ENCODE results near the gene FXR2. TPM values are rescaled to one million over a fixed set of nuclear protein-coding genes. Genes with fewer than 3 reads are reported as not detected.

FXR2 gene
- total RNA-seq, 1 experiment from 2014 or later, result 36.4 TPM

GRCh38 chr17:7651097-7651664 is 36.5 kb upstream of the FXR2 start:
- H4K20me1 ChIP-seq (ENCODE audit: control insufficient read depth, insufficient read depth, insufficient read length), result no peaks in the 10 kb centered on the region
- TF ChIP-seq CTCF (conservative IDR thresholded peaks at IDR 0.05), result no peak
- H2AFZ ChIP-seq (ENCODE audit: low read length), result no peak overlapping the region
- H3K9me3 ChIP-seq (ENCODE audit: control insufficient read depth, low read depth, low read length), result no peaks in the 10 kb centered on the region
- peak overlapping the region in 1 of 3 experiments; percentile 89; a peak in 1 of 7 replicates for H3K27ac Mint-ChIP-seq
- no CpG with 5 or more reads among the region's 45 CpGs for WGBS (ENCODE audit: extremely low coverage, insufficient read length, low lambda C conversion rate)
- H2BK5ac ChIP-seq (ENCODE audit: insufficient read length, low read length), result no peak overlapping the region
- H3K9me3 Mint-ChIP-seq, result peaks cover 0 to 3% of the 10 kb centered on the region in 2 experiments; a peak in 2 of 5 replicates
- peaks cover 4 to 25% (median 10%) of the 10 kb centered on the region in 3 experiments; a peak in 6 of 7 replicates for H3K36me3 Mint-ChIP-seq (ENCODE audit: insufficient read depth in 1 of 3, low read depth in 3 of 3)
- H4K8ac ChIP-seq (replicated peaks; ENCODE audit: insufficient read length, low read depth, low read length), result no peak overlapping the region
- no peak overlapping the region for H2AK5ac ChIP-seq (ENCODE audit: insufficient read length, low read length)
- no peak overlapping the region for H4K91ac ChIP-seq (ENCODE audit: insufficient read length, low read depth, low read length)
- no peak overlapping the region for H2BK15ac ChIP-seq (ENCODE audit: low read depth, low read length)
- peaks cover 14% of the 10 kb centered on the region for H3K23me2 ChIP-seq (ENCODE audit: insufficient read length, low read depth, low read length, poor library complexity, severe bottlenecking)
- no peak overlapping the region for H3K23ac ChIP-seq (ENCODE audit: insufficient read length, low read depth, low read length)
- H3K56ac ChIP-seq (ENCODE audit: insufficient read length, low read depth, low read length), result no peak overlapping the region
- peaks cover 5% of the 10 kb centered on the region for H3K27me3 ChIP-seq (ENCODE audit: insufficient read depth, low read length)
- no peak overlapping the region for H4K5ac ChIP-seq (ENCODE audit: insufficient read length, low read depth, low read length)
- no peak overlapping the region for H3K9ac ChIP-seq (ENCODE audit: extremely low read depth, insufficient read length, low read length)
- H3K4me3 Mint-ChIP-seq, result peak overlapping the region; percentile 69 to 91
- H3K4me2 ChIP-seq (ENCODE audit: insufficient read depth, insufficient read length, low read length), result peak overlapping the region; percentile 82
- H3K79me2 ChIP-seq (ENCODE audit: insufficient read depth, low read length), result no peaks in the 10 kb centered on the region
- peak; percentile 38 for DNase-seq
- no peaks in the 10 kb centered on the region; the same call in 1 of the 2 replicates for H3K4me1 ChIP-seq (ENCODE audit: insufficient read depth, low read length)
- no peak overlapping the region for H3K14ac ChIP-seq (ENCODE audit: insufficient read depth, low read length)
- H3K27ac ChIP-seq (ENCODE audit: insufficient read length, low read depth, low read length), result no peak overlapping the region
- no peak overlapping the region for H3K18ac ChIP-seq (ENCODE audit: insufficient read length, low read depth, low read length)
- peaks cover 26 to 43% of the 10 kb centered on the region in 2 experiments for H3K4me1 Mint-ChIP-seq
- no peak overlapping the region for H2BK12ac ChIP-seq (ENCODE audit: insufficient read length, low read depth, low read length)
- no peak overlapping the region for H3K4ac ChIP-seq (ENCODE audit: low read depth, low read length)
- peaks cover 69% of the 10 kb centered on the region for H3K27me3 Mint-ChIP-seq (ENCODE audit: low read depth)
- H3T11ph ChIP-seq (ENCODE audit: low read length), result no peak overlapping the region
- no peak overlapping the region for H2BK20ac ChIP-seq (ENCODE audit: low read depth, low read length, poor library complexity, severe bottlenecking)
- no peaks in the 10 kb centered on the region for H3K79me1 ChIP-seq (ENCODE audit: insufficient read depth, low read depth, low read length, poor library complexity, severe bottlenecking)
- H2BK120ac ChIP-seq (ENCODE audit: low read depth, low read length, poor library complexity, severe bottlenecking), result no peak overlapping the region

All from H9 (cell line).